HEK293 (cell line): ENCODE results near the gene COL18A1.

Source experiments
- CTCF ChIA-PET: fragments of 350-600 bp; formaldehyde crosslinking; extraction: SDS; loops from one replicate; lab custom pipeline; 2021; ENCODE audit warnings: antibody characterized with exemption; lab: Yijun Ruan, JAX
- POLR2A ChIA-PET: fragments of 300-600 bp; formaldehyde crosslinking; extraction: SDS; loops from one replicate; lab custom pipeline; 2020; ENCODE audit warnings: antibody characterized with exemption, inconsistent platforms; lab: Yijun Ruan, JAX
- H3K27ac ChIP-seq: fragments of 200-500 bp; sonication (Bioruptor generic); 2 replicates; pipeline ENCODE4 v1.5.1; 2014; ENCODE audit warnings: low read depth, low read length, control low read depth, inconsistent platforms; ENCODE audit errors: extremely low read depth
- H3K36me3 ChIP-seq, 2 experiments: fragments of 200-500 bp in 1 of 2; sonication (Bioruptor generic) in 1 of 2; 1 replicate in 1 of 2; 2 replicates in 1 of 2; pipeline ENCODE4 v1.5.1; 2014 to 2017; ENCODE audit warnings: inconsistent platforms in 2 of 2, low read length in 2 of 2; ENCODE audit not compliant: control insufficient read depth in 2 of 2, insufficient read depth in 1 of 2
- H3K4me1 ChIP-seq: fragments of 200-500 bp; sonication (Bioruptor generic); 2 replicates; pipeline ENCODE4 v1.5.1; 2014; ENCODE audit warnings: mild to moderate bottlenecking, low read length, inconsistent platforms; ENCODE audit not compliant: control insufficient read depth, insufficient read depth
- H3K4me3 ChIP-seq: 2 replicates; pipeline ENCODE4 v1.5.1; 2011; ENCODE audit warnings: low read depth, mild to moderate bottlenecking, control low read depth, low read length, moderate library complexity
- H3K9me3 ChIP-seq: fragments of 200-500 bp; sonication (Bioruptor generic); 2 replicates; pipeline ENCODE4 v1.5.1; 2014; ENCODE audit warnings: low read depth, low read length, inconsistent platforms; ENCODE audit not compliant: control insufficient read depth, insufficient read depth
- EGR2 ChIP-seq: fragments of 450-650 bp; formaldehyde crosslinking; IDR thresholded peaks from 2 replicates; pipeline ENCODE4 v1.5.1; 2016; ENCODE audit warnings: low read depth, missing biosample characterization, missing genetic modification characterization
- GLIS2 ChIP-seq: fragments of 450-650 bp; formaldehyde crosslinking; IDR thresholded peaks from 2 replicates; pipeline ENCODE4 v1.5.1; 2016; ENCODE audit warnings: missing biosample characterization, missing genetic modification characterization
- REST ChIP-seq: fragments of 450-650 bp; formaldehyde crosslinking; IDR thresholded peaks from 2 replicates; pipeline ENCODE4 v1.5.1; 2016; ENCODE audit warnings: missing biosample characterization, missing genetic modification characterization
- ZBTB21 ChIP-seq: fragments of 450-650 bp; formaldehyde crosslinking; IDR thresholded peaks from 2 replicates; pipeline ENCODE4 v1.5.1; 2017; ENCODE audit warnings: missing biosample characterization, missing genetic modification characterization
- ZBTB48 ChIP-seq: fragments of 450-650 bp; formaldehyde crosslinking; IDR thresholded peaks from 2 replicates; pipeline ENCODE4 v1.5.1; 2016; ENCODE audit warnings: missing biosample characterization, missing genetic modification characterization
- ZFHX2 ChIP-seq: fragments of 450-650 bp; formaldehyde crosslinking; conservative IDR thresholded peaks from 2 replicates; pipeline ENCODE4 v1.5.1; 2016; ENCODE audit warnings: missing biosample characterization, missing genetic modification characterization
- ZFP69B ChIP-seq: fragments of 450-650 bp; formaldehyde crosslinking; IDR thresholded peaks from 2 replicates; pipeline ENCODE4 v1.5.1; 2016; ENCODE audit warnings: missing biosample characterization, missing genetic modification characterization
- ZIC2 ChIP-seq: fragments of 450-650 bp; formaldehyde crosslinking; IDR thresholded peaks from 2 replicates; pipeline ENCODE4 v1.5.1; 2016; ENCODE audit warnings: missing biosample characterization, missing genetic modification characterization
- ZNF266 ChIP-seq: fragments of 450-650 bp; formaldehyde crosslinking; IDR thresholded peaks from 2 replicates; pipeline ENCODE4 v1.5.1; 2016; ENCODE audit warnings: missing biosample characterization, missing genetic modification characterization, low read depth
- ZNF513 ChIP-seq: fragments of 450-650 bp; IDR thresholded peaks from 2 replicates; pipeline ENCODE4 v1.5.1; 2018; ENCODE audit warnings: missing biosample characterization, missing genetic modification characterization
- ZNF621 ChIP-seq: fragments of 450-650 bp; formaldehyde crosslinking; IDR thresholded peaks from 2 replicates; pipeline ENCODE4 v1.5.1; 2017; ENCODE audit warnings: missing biosample characterization, missing genetic modification characterization
- ZNF626 ChIP-seq: fragments of 450-650 bp; sonication (Bioruptor Pico); formaldehyde crosslinking; IDR thresholded peaks from 2 replicates; pipeline ENCODE4 v1.5.1; 2018; ENCODE audit warnings: missing biosample characterization, missing genetic modification characterization, inconsistent platforms

COL18A1 gene

GRCh38 chr21:45538381-45539045 is 133.5 kb downstream of the COL18A1 start:
- TF ChIP-seq REST (tag by site-specific recombination) (no peak), EGR2 (0 out of 2 replicates have a peak, but pooled peaks have one; percentile 9), ZNF266 (tag by site-specific recombination) (no peak), GLIS2 (tag by site-specific recombination) (peak; percentile 17; the same call in 1 of the 2 replicates), ZFHX2 (tag by site-specific recombination) (0 out of 2 replicates have a peak, but pooled peaks have one; percentile 11), ZNF626 (tag by site-specific recombination) (no peak), ZBTB21 (no peak), ZNF621 (tag by site-specific recombination) (no peak), ZNF513 (tag by site-specific recombination) (no peak), ZBTB48 (tag by site-specific recombination) (no peak), ZIC2 (tag by site-specific recombination) (peak; percentile 43)
- POLR2A ChIA-PET, result interaction anchor here (0.6 kb wide), 1 partner anchor 12 kb away, joined by 4 read pairs; no protein-coding TSS in a partner anchor
- Histone ChIP-seq H3K4me3 (no peak overlapping the region), H3K9me3 (no peaks in the 10 kb centered on the region), H3K4me1 (0 out of 2 replicates have a peak, but pooled peaks cover 2% of the 10 kb centered on the region), H3K36me3 (peaks cover 0 to 40% of the 10 kb centered on the region in 2 experiments; a peak in 1 of 3 replicates), H3K27ac (no peak overlapping the region)
- CTCF ChIA-PET, result interaction anchor here (0.6 kb wide), 1 partner anchor 59 kb away, joined by 4 read pairs; no protein-coding TSS in a partner anchor

GRCh38 chr21:45539046-45539795 is 134.3 kb downstream of the COL18A1 start:
- TF ChIP-seq ZFP69B (tag by site-specific recombination) (no peak), GLIS2 (tag by site-specific recombination) (0 out of 2 replicates have a peak, but pooled peaks have one; percentile 24)
- 0 out of 2 replicates have a peak, but pooled peaks cover 2% of the 10 kb centered on the region for H3K4me1 ChIP-seq
- POLR2A ChIA-PET, result interaction anchor here (0.6 kb wide), 1 partner anchor 12 kb away, joined by 4 read pairs; no protein-coding TSS in a partner anchor
- H3K36me3 ChIP-seq, result peaks cover 0 to 33% of the 10 kb centered on the region in 2 experiments; a peak in 1 of 3 replicates
- H3K4me3 ChIP-seq, result no peak overlapping the region
- H3K9me3 ChIP-seq, result no peaks in the 10 kb centered on the region
- CTCF ChIA-PET, result interaction anchor here (0.7 kb wide), 1 partner anchor 10 kb away, joined by 3 read pairs; no protein-coding TSS in a partner anchor
- no peak overlapping the region for H3K27ac ChIP-seq
